GM12875 (cell line): ENCODE measurements around the gene PLXNA4.

Experiments used
- H3K4me3 ChIP-seq: one replicate; pipeline ENCODE4 v1.5.1; 2011; ENCODE audit warnings: low read depth, low read length, control low read depth
- TF ChIP-seq, protein P1 (sequence below): IDR thresholded peaks from 2 replicates; pipeline ENCODE4 v1.5.1; 2011; ENCODE audit warnings: low read depth, mild to moderate bottlenecking, control low read depth, inconsistent platforms, low read length, moderate library complexity, borderline replicate concordance; ENCODE audit not compliant: insufficient read depth

Gene PLXNA4

DNA sequence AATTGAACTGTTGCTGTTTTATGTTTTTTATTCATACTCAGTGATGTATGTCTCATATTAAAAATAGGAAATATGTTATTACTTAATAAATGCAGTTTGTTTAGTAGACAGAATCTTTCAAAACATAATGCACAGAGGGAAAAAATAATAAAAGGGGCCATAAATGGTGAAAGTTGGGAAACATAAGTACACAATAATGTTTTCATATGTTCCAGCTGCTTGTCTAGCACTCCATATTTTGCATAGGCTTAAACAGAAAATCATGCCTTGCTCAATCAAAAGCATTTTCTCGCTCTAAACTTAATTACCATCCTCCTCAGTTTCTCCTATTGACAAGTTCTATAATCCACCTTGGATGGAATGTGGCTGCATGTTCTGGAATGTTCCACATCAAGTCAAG is 333.2 kb downstream of the PLXNA4 start:
- TF ChIP-seq, protein P1, sequence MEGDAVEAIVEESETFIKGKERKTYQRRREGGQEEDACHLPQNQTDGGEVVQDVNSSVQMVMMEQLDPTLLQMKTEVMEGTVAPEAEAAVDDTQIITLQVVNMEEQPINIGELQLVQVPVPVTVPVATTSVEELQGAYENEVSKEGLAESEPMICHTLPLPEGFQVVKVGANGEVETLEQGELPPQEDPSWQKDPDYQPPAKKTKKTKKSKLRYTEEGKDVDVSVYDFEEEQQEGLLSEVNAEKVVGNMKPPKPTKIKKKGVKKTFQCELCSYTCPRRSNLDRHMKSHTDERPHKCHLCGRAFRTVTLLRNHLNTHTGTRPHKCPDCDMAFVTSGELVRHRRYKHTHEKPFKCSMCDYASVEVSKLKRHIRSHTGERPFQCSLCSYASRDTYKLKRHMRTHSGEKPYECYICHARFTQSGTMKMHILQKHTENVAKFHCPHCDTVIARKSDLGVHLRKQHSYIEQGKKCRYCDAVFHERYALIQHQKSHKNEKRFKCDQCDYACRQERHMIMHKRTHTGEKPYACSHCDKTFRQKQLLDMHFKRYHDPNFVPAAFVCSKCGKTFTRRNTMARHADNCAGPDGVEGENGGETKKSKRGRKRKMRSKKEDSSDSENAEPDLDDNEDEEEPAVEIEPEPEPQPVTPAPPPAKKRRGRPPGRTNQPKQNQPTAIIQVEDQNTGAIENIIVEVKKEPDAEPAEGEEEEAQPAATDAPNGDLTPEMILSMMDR, result no peak
- H3K4me3 ChIP-seq, result no peak overlapping the region

DNA sequence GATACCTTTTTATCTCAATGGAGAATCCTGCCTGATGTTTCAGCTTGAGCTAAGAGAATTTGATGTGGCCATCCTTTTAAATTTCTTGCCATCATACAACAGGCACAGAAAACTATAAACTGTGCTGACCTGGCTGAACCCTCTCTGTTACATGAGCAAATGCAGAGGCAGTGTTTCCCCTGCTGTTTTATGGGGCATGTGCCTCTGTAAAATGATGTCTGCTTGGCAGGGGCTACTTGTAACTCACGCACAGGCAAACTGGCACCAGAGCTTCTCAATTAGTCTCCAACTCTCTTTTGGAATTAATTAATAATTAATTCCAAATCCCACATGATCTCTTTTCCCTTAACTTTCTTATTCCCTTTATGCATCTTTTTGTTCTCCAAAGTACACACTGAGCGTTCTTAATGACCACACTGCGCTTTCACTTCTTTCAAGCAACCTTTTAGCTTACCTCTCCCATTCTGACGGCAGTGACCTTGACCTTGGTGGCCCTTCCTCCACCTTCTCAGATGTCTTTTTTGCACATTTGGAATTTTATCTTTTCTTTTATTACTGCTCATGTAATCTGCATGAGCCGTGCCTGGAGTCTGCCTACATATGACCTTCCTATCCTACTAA is 334.0 kb downstream of the PLXNA4 start:
- no peak overlapping the region for H3K4me3 ChIP-seq
- TF ChIP-seq, protein P1, result no peak

DNA sequence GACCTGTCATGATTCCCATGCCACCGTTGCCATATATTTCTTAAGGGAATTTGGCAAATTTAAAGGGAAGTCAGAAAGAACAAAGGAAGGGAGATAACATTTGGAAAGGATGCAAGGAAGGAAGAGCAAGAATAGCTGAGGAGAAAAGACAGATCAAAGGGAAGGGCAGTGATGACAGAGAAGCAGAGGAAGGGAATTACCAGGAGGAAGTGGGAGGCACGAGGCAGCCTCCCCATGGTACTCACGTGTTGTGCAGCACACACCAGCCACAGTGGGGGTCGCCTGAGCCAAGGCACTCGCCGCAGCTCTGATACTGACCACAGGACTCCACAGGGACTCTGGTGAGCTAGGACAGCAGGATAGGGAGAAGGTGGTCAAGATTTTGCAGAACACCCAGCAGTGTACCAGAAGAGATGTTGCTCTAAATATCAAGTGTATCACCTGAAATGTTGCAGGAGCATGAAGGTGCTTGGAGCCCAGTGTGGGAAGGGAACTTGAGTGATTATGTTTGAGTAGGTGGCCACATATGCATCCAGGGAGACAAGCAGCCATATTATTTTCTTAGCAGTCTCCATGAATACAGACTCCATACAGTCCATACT is 335.3 kb downstream of the PLXNA4 start:
- TF ChIP-seq, protein P1, result no peak
- no peak overlapping the region for H3K4me3 ChIP-seq

DNA sequence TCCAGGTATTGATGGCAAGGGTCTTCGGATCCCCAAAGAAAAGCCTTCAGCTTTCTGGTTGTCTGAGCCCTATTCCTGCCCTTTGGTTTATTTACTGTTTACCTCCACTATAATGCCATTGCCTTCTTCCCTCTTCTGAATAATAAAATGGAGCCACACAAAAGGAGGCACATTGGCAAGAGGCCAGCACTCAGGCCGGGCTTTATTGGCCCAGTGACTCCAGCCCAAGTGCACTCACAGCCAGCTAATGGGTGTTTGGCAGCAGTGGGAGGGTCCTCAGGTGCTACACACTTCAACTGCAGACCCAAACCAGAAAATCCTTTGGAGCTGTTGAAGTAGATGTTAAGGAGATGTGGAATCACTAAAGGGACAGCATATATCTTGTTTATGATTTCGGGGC is 336.0 kb downstream of the PLXNA4 start:
- no peak overlapping the region for H3K4me3 ChIP-seq
- TF ChIP-seq, protein P1, result no peak

DNA sequence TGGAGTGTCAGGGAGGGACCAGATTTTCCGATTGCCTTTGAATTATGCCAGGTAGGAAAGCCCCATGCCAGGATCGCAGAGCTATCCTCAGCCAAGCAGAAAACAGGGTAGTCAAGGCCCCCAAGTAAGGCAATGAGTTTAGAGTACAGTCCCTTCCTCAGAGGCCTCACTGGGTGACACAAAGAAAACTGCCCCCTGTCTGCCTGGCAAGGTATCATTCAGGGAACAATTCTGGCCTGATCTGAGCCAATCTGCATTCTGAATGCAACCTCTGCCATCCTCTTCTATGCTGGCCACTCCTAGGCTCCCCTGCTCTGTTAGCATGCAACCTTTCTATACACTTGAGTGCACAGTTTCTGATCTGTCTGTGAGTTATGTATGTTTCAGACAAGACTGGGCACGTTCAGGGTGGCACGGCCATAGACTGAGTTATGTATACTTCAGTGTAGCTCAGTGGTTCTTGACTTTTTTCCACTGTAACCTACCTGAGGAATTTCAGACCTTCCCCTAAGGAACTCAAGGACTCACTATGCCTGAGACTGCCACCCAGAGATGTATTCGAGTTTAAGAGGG is 336.8 kb downstream of the PLXNA4 start:
- no peak overlapping the region for H3K4me3 ChIP-seq
- TF ChIP-seq, protein P1, result no peak

DNA sequence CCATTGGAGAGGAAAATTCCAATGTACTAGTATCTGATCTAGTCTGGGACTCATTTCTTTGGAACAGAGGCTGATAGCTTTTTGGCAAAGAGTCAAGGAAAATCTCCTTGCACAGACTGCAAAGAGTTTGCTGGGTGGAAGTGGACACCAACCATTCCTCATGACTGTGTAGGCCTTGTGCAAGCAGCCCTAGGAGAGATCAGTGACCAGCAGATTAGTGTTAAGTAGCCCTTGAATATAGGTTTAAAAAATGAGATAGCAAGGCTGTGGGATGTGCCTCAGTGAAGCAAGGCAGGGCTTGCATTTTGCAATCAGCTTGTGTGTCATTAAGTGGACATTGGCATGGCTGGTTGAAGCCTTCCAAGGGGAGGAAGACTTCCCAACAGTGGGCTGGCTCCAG is 341.6 kb downstream of the PLXNA4 start:
- no peak overlapping the region for H3K4me3 ChIP-seq
- TF ChIP-seq, protein P1, result no peak

DNA sequence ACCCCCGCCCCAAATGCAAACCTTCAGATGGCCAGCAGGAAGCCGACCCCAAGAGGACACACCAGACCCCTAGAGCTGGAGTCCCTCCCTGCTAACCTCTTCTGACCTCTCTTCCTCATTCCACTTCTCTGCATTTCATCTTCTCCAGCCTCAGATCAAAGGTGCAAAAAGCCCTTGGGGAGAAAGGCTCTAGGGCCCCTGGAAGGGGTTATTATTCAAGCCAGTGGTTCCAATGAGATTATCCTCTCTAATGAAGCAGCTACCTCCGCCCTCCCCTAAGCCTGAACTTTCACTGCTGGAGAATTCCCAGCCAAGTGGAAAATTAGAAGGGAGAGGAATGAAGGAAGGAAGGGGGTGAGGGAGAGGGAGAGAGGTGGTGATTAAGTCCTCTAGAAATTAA is 343.9 kb downstream of the PLXNA4 start:
- H3K4me3 ChIP-seq, result no peak overlapping the region
- TF ChIP-seq, protein P1, result no peak
